Ramos (cell line): Measurements from ENCODE around the gene STK32B.

Experiments used
- in situ Hi-C: fragments of 300-500 bp; cut with MboI; formaldehyde crosslinking; loops from one replicate; pipeline ENCODE4 v1.14.3; 2022; ENCODE audit warnings: low sequenced_read_pairs; ENCODE audit not compliant: unreplicated experiment

STK32B gene

DNA sequence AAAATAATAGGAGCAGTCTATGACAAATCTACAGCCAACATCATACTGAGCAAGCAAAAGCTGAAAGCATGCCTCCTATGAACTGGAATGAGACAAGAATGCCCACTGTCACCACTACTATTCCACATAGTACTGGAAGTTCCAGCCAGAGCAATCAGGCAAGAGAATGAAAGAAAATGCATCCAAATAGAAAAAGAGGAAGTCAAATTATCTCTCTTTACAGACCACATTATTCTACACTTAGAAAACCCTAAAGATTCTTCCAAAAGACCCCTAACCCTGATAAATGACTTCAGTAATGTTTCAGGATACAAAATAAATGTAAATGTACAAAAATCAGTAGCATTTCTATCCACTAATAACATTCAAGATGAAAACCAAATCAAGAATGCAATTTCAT lies 249.0 kb downstream of the STK32B start:
- in situ Hi-C loops, result no loop called here

DNA sequence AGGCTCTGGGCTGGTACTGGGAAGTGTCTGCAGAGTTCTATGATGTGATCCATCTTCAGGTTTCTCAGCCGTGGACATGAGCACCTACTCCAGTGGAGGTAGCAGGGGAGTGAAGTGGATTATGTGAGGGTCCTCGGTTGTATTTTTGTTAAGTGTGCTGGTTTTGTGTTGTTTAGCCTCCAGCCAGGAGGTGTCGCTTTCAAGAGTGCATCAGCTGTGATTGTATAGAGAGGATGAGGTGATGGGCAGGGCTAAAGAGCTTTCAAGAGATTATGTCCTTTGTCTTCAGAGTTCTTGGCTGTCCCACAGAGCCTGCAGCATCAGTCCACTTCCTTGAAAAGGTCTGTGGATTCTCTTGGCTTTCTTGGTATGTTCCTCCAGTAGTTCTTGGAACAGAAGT lies 256.6 kb downstream of the STK32B start:
- in situ Hi-C loops, result no loop called here

DNA sequence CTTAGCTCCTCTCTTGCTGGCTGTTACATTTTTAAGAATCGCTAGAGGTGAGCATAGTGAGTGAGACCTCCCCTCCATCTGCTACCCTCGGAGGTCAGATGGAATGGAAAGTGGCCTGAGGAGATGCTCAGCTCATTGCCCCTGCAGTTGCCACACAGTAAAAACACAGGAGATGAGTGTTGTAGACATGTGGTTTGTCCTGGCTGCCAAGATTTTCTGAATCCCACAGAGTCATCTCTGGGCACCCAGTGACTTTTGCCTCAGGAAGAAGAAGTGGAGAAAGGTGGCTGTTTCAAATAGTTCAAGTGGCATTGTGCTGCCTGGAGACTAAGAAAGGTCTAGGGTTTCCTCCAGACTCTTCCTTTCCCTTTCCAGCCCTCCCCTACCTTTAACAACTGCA lies 271.0 kb downstream of the STK32B start:
- in situ Hi-C loops, result no loop called here

DNA sequence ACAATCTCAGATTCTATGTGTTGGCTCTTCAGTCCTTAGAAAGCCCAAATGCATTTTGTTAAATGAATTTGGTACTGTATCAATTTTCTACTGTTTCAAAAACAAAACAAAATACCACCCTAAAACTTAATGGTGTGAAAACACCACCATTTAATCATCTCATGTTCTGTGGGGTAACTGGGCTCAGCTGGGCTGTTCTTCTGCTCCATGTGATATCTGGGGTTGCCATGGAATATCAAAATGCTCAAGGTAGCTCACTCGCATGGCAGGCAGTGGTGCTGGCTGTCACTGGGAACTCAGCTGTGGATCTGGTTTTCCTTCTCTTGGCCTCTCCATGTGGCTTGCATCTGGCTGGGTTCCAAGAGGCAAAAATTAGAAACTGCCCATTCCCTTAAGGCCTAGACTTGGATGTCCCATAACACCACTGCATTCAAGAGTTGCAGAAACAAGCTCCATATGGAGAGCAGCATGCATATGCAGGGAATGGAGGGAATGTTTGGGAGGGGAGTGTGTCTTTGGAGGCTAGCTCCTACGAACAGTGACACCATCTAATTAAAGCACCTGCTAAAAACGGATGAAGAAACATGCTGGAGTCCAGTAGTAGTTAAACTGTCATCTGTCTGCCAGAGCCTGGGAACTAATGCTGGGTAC lies 279.2 kb downstream of the STK32B start:
- in situ Hi-C loops, result no loop called here

DNA sequence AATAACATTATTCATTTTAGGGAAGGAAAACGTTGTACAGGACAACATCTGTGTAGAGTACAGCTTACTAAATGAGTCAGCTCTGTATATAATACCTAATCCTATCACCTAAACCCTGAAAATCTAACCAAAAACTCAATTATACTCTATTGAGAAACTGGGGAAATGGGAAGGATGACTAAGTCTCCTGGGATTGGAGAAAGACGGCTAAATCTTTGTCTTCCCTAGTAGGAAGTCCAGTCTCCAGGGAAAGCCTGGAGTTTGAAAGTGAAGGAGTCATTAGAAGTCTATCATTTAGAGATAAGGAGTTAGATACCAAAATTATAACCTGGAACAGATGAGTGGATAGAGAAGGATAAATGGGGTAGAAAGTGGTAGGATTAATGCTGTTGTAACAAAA lies 286.5 kb downstream of the STK32B start:
- in situ Hi-C loops, result no loop called here

DNA sequence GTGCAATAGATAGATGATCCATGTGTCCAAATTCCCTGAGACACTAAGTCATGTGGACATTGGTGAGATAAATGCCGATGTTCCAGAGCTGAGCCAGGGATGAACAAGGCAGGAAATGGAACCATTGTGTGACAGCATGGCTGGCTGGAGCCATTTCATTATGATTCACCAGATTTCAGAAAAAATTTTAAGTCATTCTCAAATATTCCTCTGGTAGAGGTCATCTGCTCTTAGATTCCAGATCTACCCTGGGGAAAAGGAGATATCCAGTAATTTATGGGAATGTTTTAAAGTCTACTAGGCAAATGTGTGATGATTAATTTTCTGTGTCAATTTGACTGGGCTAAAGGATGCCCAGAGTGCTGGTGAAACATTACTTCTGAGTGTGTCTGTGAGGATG lies 287.3 kb downstream of the STK32B start:
- in situ Hi-C loops, result no loop called here

DNA sequence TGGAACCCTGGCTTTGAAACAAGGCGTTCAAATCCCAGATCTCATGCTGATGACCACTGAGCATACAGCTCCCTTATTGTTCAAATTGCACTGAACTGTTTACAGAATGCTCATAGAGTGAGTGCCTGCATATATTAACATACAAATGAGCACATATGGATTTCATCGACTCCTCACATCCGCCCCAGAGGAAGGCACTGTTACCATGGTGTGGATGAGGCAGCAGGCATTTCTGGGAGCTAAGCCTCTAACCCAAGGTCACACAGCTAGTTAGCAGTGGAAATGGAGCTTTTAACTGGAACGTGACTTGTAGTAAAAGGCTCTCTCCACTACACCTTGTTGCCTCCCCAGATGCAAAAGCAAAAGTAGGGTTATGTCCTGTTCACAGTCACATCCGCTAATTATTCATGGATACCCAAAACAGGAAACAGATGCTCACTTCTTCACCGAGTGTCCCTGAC lies 289.7 kb downstream of the STK32B start:
- in situ Hi-C loops, result no loop called here

DNA sequence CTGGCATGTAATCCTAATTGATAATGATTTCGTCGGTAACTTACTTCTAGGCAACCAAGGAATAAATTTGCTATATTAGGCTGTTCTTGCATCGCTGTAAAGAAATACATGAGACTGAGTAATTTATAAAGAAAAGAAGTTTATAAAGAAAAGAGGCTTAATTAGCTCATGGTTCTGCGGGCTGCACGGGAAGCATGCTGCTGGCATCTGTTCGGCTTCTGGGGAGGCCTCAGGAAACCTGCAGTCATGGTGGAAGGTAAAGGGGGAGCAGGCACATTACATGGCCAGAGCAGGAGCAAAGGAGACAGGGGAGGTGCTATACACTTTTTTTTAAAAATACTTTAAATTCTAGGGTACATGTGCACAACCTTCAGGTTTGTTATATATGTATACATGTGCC lies 290.2 kb downstream of the STK32B start:
- in situ Hi-C loops, result no loop called here

DNA sequence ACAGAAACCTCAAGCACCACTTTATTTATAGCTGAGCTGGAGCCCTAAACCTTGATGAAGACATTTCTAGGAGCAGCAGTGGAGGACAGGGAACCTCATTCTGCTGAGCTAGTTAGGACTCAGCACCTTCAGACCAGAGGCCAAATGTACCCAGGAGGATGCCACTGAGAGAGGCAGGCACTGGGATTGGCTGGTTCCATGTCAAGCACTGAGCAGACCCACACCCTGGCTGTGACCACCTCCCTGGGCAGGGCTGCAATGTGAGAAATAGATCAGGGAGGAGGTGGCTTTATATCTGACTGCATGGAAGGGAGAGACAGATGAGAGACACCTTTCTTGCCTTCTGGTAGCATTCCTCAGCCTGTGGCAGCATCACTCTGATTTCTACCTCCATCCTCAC lies 304.6 kb downstream of the STK32B start:
- in situ Hi-C loops, result no loop called here

DNA sequence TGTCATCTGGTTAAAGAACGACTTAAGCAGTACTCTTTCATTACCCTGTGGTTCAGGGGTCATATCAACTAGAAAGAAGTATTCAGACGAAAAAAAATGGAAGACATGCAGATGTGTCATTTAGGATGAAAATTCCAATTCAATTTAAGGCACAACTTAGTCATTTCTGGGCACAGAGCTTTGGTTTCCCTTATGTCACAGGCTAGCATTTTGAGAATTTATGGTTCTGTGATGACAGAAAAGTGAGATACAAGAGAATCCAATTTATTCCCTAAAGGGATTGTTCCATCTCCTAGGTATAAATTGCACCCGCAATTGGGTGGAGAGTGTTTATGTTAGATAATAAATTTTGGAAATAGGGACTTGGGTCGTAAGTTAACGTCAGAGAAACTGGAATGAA lies 306.6 kb downstream of the STK32B start:
- in situ Hi-C loops, result no loop called here

DNA sequence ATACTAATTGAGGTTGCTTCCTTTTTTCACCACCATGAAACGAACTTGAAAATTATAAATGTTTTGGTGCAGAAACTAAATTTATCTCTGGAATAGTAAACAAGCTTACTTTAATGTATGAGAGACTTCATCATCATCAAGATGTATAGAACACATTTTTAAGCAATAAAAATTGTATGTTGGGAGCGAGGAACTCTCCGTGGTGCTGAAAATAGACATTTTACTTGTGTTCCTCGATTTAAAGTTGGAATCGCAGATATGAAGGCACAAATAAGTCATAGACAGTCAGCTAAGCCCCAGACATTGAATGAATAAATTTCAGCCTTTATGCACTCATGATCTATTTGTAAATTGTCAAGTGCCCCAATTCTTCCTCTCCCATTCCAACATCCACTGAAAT lies 310.7 kb downstream of the STK32B start:
- in situ Hi-C loops, result no loop called here

DNA sequence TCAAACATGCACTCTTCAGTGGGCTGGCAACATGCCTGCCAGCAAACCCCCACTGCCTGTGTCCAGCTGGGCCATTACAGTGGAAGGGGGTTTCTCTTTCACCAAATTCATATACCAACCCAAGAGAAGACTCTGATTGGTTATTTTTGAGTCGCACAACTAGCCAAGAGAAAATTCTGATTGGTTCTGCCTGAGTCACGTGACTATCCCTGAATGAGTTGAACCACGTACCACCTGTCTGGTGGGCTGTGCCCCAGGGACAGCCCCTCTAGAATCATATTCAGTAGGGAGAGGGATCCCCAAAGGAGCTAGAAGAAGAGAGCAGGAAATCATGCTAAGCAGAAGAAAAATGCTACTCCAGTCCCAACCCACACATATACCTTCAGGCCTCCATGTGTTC lies 313.1 kb downstream of the STK32B start:
- in situ Hi-C loops, result no loop called here

DNA sequence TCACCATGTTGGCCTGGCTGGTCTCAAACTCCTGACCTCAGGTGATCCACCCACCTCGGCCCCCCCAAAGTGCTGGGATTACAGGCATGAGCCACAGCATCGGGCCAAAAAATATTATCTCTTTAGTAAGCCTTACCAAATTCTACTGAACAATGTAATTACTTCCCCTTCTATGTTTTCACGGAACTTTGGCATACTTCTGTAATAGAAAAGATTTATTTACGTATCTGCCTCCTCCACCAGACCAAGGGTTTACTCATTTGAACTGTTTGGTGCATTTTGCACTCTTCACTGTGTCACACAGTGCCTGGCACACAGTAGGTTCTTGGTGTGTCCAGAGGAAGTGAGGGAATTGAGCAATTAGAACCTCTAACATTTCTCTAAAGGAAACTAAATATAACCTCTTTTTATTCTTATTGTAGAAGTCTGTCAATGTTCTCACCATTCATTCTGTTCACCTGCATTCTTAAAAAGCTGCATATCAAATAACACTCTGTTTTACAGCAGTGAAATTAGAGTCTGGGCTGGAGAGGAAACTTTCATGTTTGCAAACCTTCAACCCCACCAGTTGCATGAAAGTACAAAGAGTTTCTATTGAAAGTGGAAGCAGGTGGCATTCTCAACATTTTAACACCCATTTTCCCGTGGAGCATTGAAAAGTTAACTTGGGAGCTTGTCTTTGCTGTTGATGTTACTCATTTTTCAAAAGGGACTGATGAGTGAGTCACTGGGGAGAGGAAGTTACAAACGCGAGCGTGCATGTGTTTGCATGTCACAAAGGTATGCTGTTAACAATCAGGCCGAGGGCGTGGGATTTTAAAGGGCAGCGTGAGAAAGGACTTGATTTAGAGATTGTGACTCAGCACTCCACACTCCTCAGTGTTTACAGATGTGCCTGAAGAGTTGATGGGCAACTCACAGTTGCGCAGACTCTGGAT lies 314.1 kb downstream of the STK32B start:
- in situ Hi-C loops, result no loop called here

DNA sequence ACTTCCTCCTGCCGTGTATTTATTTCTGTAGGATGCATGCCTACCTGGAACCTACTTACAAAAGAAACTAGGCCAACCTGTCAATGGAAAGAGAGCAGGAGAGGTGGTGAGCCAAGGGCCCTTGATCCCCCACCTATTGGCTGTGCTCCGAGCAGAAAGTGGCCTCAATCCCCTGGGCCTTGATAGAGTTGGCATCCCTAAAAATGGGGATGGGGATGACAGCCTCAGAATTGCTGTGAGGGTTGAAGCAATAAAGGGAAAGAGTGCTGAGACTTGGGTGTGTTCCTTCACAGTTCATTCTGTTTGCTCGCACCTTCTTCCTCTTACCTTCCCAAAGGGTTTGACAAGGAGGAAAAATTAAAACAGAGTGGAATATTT lies 314.7 kb downstream of the STK32B start:
- in situ Hi-C loops, result no loop called here

DNA sequence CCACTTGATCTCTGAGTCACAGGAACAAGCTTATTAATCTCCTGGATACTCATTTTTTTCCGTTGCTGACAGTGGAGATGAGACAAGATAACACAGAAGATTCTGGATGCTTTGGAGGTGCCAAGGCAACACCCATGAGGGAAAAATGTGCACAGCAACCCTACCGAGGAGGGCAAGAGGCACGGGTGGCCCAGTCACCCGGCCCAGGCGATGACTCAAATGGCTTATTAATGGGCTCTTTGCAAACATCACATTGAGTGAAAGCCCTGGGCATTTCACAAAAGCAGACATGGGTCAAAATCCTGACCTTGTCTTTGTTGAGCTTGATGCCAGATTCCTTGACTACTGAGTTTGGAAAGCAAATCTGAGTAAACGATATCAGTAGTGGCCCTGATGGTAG lies 315.1 kb downstream of the STK32B start:
- in situ Hi-C loops, result no loop called here

DNA sequence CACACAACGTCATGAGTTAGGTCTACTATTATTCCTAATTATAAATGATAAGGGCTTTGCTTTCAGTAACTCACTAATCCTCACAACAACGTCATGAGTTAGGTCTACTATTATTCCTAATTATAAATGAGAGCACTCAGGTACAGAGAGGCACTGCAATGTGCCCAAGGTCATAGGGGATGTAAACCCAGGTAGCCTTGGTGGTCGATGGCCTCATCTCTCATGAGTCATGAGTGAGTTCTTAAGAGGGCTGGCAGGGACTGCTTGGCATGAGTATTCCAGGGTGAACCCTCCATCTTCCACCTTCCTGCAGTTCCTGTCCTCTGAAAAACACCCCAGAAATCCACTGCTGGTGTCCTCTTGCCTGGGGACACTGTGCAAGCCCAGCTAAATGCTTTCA lies 317.1 kb downstream of the STK32B start:
- in situ Hi-C loops, result no loop called here

DNA sequence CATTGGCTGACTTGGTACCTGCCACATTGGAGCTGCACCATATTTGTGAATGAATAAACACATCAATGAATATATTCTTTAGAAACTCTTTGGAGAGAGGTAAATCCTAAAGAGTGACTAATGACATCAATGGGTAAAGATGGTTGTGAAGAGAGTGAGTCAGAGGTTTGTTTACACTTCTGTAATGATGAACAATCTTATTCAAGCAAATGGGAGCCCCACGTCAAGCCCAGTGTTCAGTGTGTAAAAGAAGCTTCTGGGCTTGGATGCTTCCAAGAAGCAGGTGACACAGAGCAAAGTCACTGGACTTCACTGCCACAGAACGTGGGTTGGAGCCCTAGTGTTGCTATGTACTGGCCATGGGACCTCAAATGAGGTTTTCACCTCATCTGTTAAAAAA lies 319.0 kb downstream of the STK32B start:
- in situ Hi-C loops, result no loop called here

DNA sequence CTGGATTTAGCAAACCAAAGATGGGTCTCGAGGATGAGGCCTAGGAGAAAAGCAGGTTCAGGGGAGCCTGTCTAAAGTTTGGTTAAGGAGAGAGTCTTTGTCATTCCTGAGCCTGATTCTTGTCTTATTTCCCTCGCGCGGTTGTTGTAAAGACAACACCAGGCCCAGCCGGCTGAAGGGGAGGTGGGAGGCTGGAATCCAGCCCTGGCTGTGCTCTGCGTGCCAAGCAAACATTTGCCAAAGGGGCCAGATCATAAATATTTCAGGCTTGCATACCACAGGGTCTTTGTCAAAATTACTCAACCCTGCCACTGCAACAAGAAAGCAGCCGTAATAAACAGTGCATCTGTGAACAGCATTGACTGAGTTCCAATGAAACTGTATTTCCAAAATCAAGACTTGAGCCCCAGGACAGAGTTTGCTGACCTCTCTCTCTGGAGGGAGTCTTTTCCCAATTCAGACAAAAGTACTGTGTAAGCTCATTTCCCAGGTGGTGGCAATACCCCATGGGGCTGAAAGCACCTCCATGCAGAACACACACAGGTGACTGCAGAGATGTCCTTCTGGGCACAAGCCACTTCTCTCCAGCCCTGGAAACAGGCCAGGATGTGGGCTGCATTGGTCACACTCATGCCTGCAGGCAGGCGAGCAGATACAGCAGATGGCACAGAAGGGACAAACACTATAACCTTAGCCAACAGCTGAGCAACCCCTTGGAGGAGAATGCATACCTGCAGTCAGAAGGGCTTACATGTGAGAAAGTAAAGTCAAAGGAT lies 320.3 kb downstream of the STK32B start:
- in situ Hi-C loops, result no loop called here

DNA sequence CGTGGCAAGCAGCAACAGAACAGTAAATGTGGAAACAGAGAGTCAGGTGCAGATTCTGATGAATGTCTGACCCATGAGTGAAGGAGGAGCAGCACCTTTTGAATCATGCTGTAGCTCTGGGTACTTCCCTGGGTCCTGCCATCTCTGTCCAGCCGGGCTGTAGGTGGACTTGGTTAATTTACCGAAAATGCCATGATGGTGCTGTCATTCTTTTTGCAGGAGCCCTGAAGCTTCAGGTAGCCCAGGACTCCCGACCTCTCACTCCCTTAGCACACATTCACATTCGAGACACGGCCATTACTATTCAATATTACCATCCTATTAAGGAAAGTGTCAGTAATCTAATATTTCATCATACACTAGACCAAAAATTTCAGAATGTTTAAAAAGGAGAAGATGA lies 320.9 kb downstream of the STK32B start:
- in situ Hi-C loops, result no loop called here

DNA sequence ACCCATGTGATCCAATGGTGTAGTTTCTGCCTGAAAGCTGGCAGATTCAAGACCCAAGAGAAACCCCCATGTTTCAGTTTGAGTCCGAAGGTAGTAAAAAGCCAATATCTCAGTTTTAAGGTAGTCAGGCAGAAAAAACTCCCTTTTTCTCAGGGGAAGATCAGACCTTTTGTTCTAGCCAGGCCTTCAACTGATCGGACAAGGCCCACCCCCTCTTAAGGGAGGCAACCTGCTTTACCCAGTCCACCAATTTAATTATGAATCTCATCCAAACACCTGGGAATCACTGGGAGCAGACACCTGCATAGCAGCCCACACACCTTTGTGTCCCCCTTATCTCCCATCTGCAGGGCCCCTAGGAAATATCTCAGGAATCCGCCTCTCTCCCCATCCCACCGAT lies 322.0 kb downstream of the STK32B start:
- in situ Hi-C loops, result no loop called here

DNA sequence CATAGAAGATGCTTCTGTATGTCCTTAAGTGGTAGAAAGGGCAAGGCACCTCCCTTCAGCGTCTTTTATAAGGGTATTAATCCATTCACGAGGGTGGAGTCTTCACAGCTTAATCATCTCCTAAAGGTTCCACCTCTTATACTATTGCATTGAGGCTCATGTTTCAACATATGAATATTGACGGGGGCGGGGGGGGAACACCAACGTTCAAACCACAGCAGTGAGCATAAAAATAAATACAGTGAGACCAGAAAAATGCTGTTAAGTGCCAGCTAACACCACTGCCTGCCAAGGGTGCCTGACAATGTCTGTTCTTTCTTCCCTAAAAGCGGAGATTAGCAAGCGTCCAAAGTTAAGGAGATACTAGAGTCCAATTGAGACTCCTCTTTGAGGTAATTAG lies 323.3 kb downstream of the STK32B start:
- in situ Hi-C loops, result no loop called here
